Spleen (tissue), 7 donors: ENCODE data around the gene SLC29A3.

Experiments used
- POLR2A ChIP-seq, 3 donors: fragments of 450-650 bp; IDR thresholded peaks; one replicate each; pipeline ENCODE4 v1.5.1; 2017; ENCODE audit warnings: antibody characterized with exemption in 3 of 3, mild to moderate bottlenecking in 1 of 3
- POLR2AphosphoS5 ChIP-seq, 3 donors: sonication (generic); formaldehyde crosslinking; IDR thresholded peaks; one replicate each; pipeline ENCODE4 v1.5.1; 2017; ENCODE audit warnings: antibody characterized with exemption in 3 of 3
- TF ChIP-seq, protein P1 (sequence below), 11 experiments: fragments of 200-600 bp in 7 of 11; fragments of 450-650 bp in 4 of 11; sonication (generic) in 4 of 11; IDR thresholded peaks in 8 of 11; conservative IDR thresholded peaks in 3 of 11; 1 replicate in 7 of 11; 2 replicates in 4 of 11; pipeline versions ENCODE4 v1.4.0 to v1.8.0; 2016 to 2021; ENCODE audit warnings: antibody characterized with exemption in 11 of 11, inconsistent platforms in 4 of 11, mild to moderate bottlenecking in 1 of 11
- donor health status: DM: no; HTN: no; CAD: no; lungs with moderate emphysema.
- donor health status: DM: no; HTN: no; CAD: no.
- donor health status: DM: no; HTN: no; CAD: no.

DNA sequence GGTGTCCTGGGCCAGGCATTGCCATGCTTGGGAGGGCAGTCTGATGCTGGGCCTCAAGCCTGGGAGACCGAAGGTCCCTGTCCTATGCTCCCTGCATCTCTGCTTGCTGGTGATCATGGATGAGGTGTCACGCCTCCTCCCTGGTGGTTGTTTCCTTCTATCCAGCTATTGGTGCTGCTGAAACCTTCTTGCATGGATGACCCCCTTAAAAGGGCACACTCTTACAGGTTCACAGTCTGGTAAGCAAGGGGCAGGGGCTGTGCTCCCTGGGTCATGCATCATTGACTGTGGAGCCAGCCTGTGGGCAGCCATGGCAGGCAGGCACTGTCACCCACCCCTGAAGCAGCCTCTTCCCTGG lies 36.8 kb upstream of the SLC29A3 start:
- no peak for TF ChIP-seq POLR2AphosphoS5 (IDR thresholded peaks at IDR 0.05)
- TF ChIP-seq, protein P1, sequence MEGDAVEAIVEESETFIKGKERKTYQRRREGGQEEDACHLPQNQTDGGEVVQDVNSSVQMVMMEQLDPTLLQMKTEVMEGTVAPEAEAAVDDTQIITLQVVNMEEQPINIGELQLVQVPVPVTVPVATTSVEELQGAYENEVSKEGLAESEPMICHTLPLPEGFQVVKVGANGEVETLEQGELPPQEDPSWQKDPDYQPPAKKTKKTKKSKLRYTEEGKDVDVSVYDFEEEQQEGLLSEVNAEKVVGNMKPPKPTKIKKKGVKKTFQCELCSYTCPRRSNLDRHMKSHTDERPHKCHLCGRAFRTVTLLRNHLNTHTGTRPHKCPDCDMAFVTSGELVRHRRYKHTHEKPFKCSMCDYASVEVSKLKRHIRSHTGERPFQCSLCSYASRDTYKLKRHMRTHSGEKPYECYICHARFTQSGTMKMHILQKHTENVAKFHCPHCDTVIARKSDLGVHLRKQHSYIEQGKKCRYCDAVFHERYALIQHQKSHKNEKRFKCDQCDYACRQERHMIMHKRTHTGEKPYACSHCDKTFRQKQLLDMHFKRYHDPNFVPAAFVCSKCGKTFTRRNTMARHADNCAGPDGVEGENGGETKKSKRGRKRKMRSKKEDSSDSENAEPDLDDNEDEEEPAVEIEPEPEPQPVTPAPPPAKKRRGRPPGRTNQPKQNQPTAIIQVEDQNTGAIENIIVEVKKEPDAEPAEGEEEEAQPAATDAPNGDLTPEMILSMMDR (IDR thresholded peaks at IDR 0.05 in 8 of 11, conservative IDR thresholded peaks at IDR 0.05 in 3 of 11): no peak
- TF ChIP-seq POLR2A (IDR thresholded peaks at IDR 0.05): no peak
